GM23248 (cell line): Measurements from ENCODE around the gene LZIC. TPM values are rescaled to one million over a fixed set of nuclear protein-coding genes. Genes with fewer than 3 reads are reported as not detected.

ENCODE experiments used
- DNase-seq: peaks from one replicate; pipeline ENCODE4 v3.0.0-alpha.2; 2015
- H2AFZ ChIP-seq: fragments of 200-600 bp; sonication (generic); 2 replicates; pipeline ENCODE4 v1.6.1; 2016; ENCODE audit warnings: antibody characterized with exemption
- H3F3A ChIP-seq: fragments of 200-600 bp; sonication (generic); 2 replicates; pipeline ENCODE4 v1.6.1; 2016; ENCODE audit warnings: mild to moderate bottlenecking, antibody characterized with exemption, mixed run types; ENCODE audit not compliant: insufficient read depth
- H3K27ac ChIP-seq: fragments of 200-600 bp; sonication (generic); 2 replicates; pipeline ENCODE4 v1.5.1; 2016; ENCODE audit warnings: mild to moderate bottlenecking
- H3K27me3 ChIP-seq: fragments of 200-600 bp; sonication (generic); replicated peaks from 2 replicates; pipeline ENCODE4 v1.6.1; 2016; ENCODE audit warnings: mild to moderate bottlenecking; ENCODE audit not compliant: insufficient read depth
- H3K36me3 ChIP-seq: fragments of 200-600 bp; sonication (generic); 2 replicates; pipeline ENCODE4 v1.6.1; 2016; ENCODE audit warnings: low read depth, mild to moderate bottlenecking
- H3K4me1 ChIP-seq: fragments of 200-600 bp; sonication (generic); 2 replicates; pipeline ENCODE4 v1.6.1; 2016; ENCODE audit warnings: mild to moderate bottlenecking; ENCODE audit not compliant: insufficient read depth
- H3K4me2 ChIP-seq: fragments of 200-600 bp; sonication (generic); one replicate; pipeline ENCODE4 v1.6.1; 2016; ENCODE audit warnings: mild to moderate bottlenecking; ENCODE audit not compliant: unreplicated experiment
- H3K4me3 ChIP-seq: fragments of 200-600 bp; sonication (generic); 2 replicates; pipeline ENCODE4 v1.5.1; 2016; ENCODE audit warnings: mild to moderate bottlenecking
- H3K79me2 ChIP-seq: fragments of 200-600 bp; sonication (generic); 2 replicates; pipeline ENCODE4 v1.6.1; 2016; ENCODE audit warnings: mild to moderate bottlenecking; ENCODE audit not compliant: insufficient read depth
- H3K9ac ChIP-seq: fragments of 200-600 bp; sonication (generic); 2 replicates; pipeline ENCODE4 v1.6.1; 2016; ENCODE audit warnings: mild to moderate bottlenecking
- H3K9me2 ChIP-seq: fragments of 200-600 bp; sonication (generic); 2 replicates; pipeline ENCODE4 v1.6.1; 2016; ENCODE audit warnings: mixed run types, mild to moderate bottlenecking, moderate library complexity; ENCODE audit not compliant: insufficient read depth
- H3K9me3 ChIP-seq: fragments of 200-600 bp; sonication (generic); one replicate; pipeline ENCODE4 v1.6.1; 2017; ENCODE audit warnings: low read depth
- H4K20me1 ChIP-seq: fragments of 200-600 bp; sonication (generic); 2 replicates; pipeline ENCODE4 v1.6.0; 2016; ENCODE audit not compliant: insufficient read depth
- EZH2 ChIP-seq: fragments of 200-600 bp; sonication (generic); IDR thresholded peaks from 2 replicates; pipeline ENCODE4 v1.6.1; 2018; ENCODE audit warnings: antibody characterized with exemption, mild to moderate bottlenecking; ENCODE audit not compliant: insufficient read depth, poor library complexity, severe bottlenecking
- EZH2phosphoT487 ChIP-seq: fragments of 200-600 bp; sonication (generic); IDR thresholded peaks from 2 replicates; pipeline ENCODE4 v1.6.1; 2018; ENCODE audit warnings: antibody characterized with exemption, moderate library complexity, mild to moderate bottlenecking, low read depth; ENCODE audit not compliant: insufficient read depth
- WGBS, 2 experiments: methylation state at CpG; one replicate each; pipeline ENCODE4 v1.1.6; 2015 to 2017; ENCODE audit warnings: low lambda C conversion rate in 2 of 2, low coverage in 1 of 2; ENCODE audit errors: missing lambda C conversion rate in 2 of 2; 5-methylcytosine and 5-hydroxymethylcytosine counted together
- in situ Hi-C: fragments of 300-500 bp; cut with MboI; formaldehyde crosslinking; loops from 2 replicates; pipeline ENCODE4 v1.15.0; 2020
- polyA plus RNA-seq: library from polyadenylated mRNA; unstranded; fragments of >200 nt; fragmentation: Nextera tagmentation; extraction: Ambion mirVana; gene quantifications from 2 replicates; pipeline ENCODE4 v1.2.1, GENCODE V29; 2016
- total RNA-seq: library from RNA; depleted of rRNA; stranded (reverse); fragments of >200 nt; shearing (Covaris generic); gene quantifications from 2 replicates; pipeline ENCODE4 v1.2.3, GENCODE V29; 2014

Gene LZIC
- total and polyA plus RNA-seq, 2 experiments from 2014 or later = 24.0 to 26.0 TPM

DNA sequence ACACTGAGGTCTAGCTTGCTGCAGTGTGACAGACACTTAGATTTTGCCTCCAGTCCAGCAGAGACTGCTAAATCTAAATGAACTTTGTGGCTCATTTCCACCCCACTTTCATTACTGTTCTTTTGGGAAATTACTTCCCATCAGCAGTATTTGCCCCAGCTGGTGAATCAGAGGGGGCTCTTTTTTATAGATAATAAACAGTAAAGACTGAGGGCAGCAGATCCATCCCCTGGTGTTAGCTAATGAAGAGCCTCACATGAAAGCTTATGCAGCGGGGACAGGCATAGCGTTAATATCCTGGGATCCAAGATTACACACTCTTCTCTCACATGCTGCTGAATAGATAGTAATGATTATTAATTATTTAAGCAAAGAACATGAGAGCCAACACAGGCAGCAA is 26.7 kb downstream of the LZIC start:
- no peaks in the 10 kb centered on the region for H3K9me2 ChIP-seq
- H3F3A ChIP-seq = 0 out of 2 replicates have a peak, but pooled peaks cover under 1% of the 10 kb centered on the region
- DNase-seq = no peak
- whole genome bisulfite sequencing, 2 experiments = 68 to 77% methylated on average over 2 of the region's 2 CpGs
- no peak overlapping the region for H3K4me2 ChIP-seq
- no peak overlapping the region for H2AFZ ChIP-seq
- H3K36me3 ChIP-seq = no peaks in the 10 kb centered on the region
- H3K9ac ChIP-seq = no peak overlapping the region
- in situ Hi-C loops = no loop called here
- no peaks in the 10 kb centered on the region for H3K79me2 ChIP-seq
- H4K20me1 ChIP-seq = no peaks in the 10 kb centered on the region
- H3K4me3 ChIP-seq = no peak overlapping the region
- no peak overlapping the region for H3K27ac ChIP-seq
- no peak for TF ChIP-seq EZH2phosphoT487
- no peak for TF ChIP-seq EZH2
- H3K27me3 ChIP-seq = no peaks in the 10 kb centered on the region
- no peaks in the 10 kb centered on the region for H3K4me1 ChIP-seq
- no peaks in the 10 kb centered on the region for H3K9me3 ChIP-seq

DNA sequence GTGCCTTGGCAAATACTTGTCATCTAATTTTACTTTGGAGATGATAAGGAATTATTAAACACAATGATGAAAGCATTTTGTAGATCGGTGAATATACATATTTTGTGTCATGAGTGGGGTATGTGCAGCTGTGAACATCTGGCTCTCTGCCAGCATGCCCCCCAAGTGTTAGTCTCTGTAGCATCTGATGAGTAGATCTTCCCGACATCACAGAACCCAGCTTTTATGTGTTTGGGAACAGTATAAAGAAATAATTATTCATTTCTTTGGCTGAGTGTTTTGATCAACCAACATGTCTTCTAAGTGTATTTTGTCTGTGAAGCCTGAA is 28.6 kb downstream of the LZIC start:
- Histone ChIP-seq H3K4me1 (peaks cover 4% of the 10 kb centered on the region; the same call in 1 of the 2 replicates), H3K9me3 (no peaks in the 10 kb centered on the region), H2AFZ (no peak overlapping the region), H4K20me1 (no peaks in the 10 kb centered on the region), H3K4me3 (no peak overlapping the region), H3K9ac (no peak overlapping the region), H3K9me2 (no peaks in the 10 kb centered on the region), H3K27me3 (no peaks in the 10 kb centered on the region), H3K36me3 (no peaks in the 10 kb centered on the region), H3K79me2 (no peaks in the 10 kb centered on the region), H3K27ac (no peak overlapping the region), H3K4me2 (no peak overlapping the region), H3F3A (peaks cover 9% of the 10 kb centered on the region; the same call in 1 of the 2 replicates)
- in situ Hi-C loops = no loop called here
- DNase-seq = no peak
- WGBS, 2 experiments = 3 to 5% methylated on average over 2 of the region's 2 CpGs
- TF ChIP-seq EZH2phosphoT487 (no peak), EZH2 (no peak)

DNA sequence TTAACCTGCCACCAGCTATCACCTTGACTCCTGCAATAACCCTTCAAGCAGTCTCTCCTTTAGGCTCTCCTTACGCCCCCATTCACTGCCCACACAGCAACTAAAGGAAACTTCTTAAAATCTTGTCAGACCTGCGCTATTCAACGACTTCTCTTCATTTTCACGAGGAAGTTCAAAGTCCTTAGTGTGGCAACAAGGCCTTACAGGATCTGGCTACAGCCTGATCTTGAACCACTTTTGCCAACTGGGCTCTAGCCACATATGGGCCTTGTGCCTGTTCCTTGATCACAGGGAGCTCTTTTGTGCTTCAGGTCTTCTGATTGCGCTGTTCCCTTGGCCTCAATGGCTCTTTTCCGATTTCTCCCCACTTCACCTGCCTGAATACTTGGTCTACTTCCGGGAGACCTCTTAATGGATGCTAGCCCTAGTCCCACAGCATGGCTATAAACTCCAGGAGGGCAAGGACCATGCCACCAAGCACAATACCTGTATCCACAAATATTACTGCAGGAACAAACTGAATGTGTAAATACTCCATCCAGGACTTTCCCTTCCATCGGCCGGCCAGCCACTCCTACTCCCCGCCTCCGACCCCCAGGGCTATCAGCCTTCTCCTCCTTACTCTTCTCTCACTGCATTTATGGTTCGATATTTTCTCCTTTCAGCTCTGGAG is 30.8 kb downstream of the LZIC start:
- 91 to 93% methylated on average over 11 to 12 of the region's 12 CpGs for WGBS, 2 experiments
- in situ Hi-C loops = no loop called here
- peaks cover 8% of the 10 kb centered on the region; the same call in 1 of the 2 replicates for H3K4me1 ChIP-seq
- no peaks in the 10 kb centered on the region for H3K9me3 ChIP-seq
- H3K79me2 ChIP-seq = no peaks in the 10 kb centered on the region
- H3K36me3 ChIP-seq = no peaks in the 10 kb centered on the region
- DNase-seq = no peak
- no peaks in the 10 kb centered on the region for H3K9me2 ChIP-seq
- no peaks in the 10 kb centered on the region for H4K20me1 ChIP-seq
- H3K4me2 ChIP-seq = no peak overlapping the region
- H2AFZ ChIP-seq = no peak overlapping the region
- H3K9ac ChIP-seq = no peak overlapping the region
- H3K4me3 ChIP-seq = no peak overlapping the region
- H3K27me3 ChIP-seq = no peaks in the 10 kb centered on the region
- H3K27ac ChIP-seq = no peak overlapping the region
- H3F3A ChIP-seq = peaks cover 9% of the 10 kb centered on the region; the same call in 1 of the 2 replicates
- TF ChIP-seq EZH2phosphoT487 (no peak), EZH2 (no peak)

DNA sequence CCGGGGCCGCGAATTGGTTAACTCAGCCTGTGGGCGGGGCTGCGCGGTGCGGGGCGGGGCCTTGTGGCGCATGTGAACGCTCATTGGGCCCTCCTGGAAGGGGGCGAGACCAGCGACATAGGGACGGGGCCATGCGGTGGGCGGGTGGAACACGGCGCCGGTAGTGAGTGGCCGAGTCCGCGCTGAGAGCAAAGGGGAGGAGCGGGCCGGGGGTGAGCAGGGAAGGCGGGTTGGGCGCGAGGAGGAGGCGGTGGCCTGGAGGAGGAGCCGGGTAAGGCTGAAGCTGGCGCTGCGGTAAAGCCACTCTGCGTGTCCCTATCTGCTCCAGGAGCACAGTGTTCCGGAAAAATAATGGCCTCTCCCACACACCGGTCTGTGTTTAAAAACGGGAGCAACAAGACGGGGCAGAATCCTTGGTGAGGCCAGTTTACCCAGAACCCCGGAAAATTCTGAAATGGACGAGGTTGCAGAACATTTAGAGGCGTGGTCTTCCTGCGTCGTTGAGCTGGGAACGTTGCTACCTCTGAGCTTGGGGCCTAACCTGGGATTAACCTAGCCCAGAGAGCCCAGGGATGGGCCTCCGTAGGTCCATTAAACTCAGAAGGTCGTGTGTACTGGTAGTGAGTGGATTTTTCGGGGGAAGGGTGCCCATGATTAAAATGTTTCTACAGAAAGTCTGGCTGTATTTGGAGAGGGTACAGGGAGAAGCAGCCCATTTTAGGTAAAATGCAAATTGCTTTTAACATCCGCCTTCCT is 32.6 kb downstream of the LZIC start:
- H3K27ac ChIP-seq = peak overlapping the region; percentile 80
- TF ChIP-seq EZH2phosphoT487 (no peak), EZH2 (no peak)
- peaks cover 9% of the 10 kb centered on the region; the same call in 1 of the 2 replicates for H3F3A ChIP-seq
- H3K36me3 ChIP-seq = no peaks in the 10 kb centered on the region
- H3K27me3 ChIP-seq = no peaks in the 10 kb centered on the region
- H3K4me3 ChIP-seq = peak overlapping the region; percentile 73
- H2AFZ ChIP-seq = peak overlapping the region; percentile 91
- H3K9me3 ChIP-seq = no peaks in the 10 kb centered on the region
- H3K4me1 ChIP-seq = peaks cover 8% of the 10 kb centered on the region; the same call in 1 of the 2 replicates
- H3K9ac ChIP-seq = peak overlapping the region; percentile 83
- DNase-seq = peak; percentile 100
- H4K20me1 ChIP-seq = no peaks in the 10 kb centered on the region
- in situ Hi-C loops = no loop called here
- H3K79me2 ChIP-seq = no peaks in the 10 kb centered on the region
- no peaks in the 10 kb centered on the region for H3K9me2 ChIP-seq
- peak overlapping the region; percentile 90 for H3K4me2 ChIP-seq
- 1 to 2% methylated on average over 21 to 42 of the region's 45 CpGs for WGBS, 2 experiments
